Kidney (tissue), 14 donors: ENCODE results near the gene JAM3. TPM values are rescaled to one million over a fixed set of nuclear protein-coding genes. Genes with fewer than 3 reads are reported as not detected.

Source experiments
- DNase-seq, 5 donors: peaks; one replicate each; pipeline ENCODE4 v3.0.0-alpha.2; 2013 to 2020
- FAIRE-seq: peaks from 2 replicates; lab custom pipeline; 2012; peaks lifted over from hg19 to GRCh38; lab: Jason Lieb, UNC
- H3K27ac ChIP-seq, 2 donors: one replicate each; pipeline ENCODE4 v1.7.0; 2013; ENCODE audit warnings: low read depth in 2 of 2, low read length in 2 of 2, inconsistent platforms in 1 of 2
- H3K27me3 ChIP-seq: one replicate; pipeline ENCODE4 v1.7.1; 2013; ENCODE audit warnings: low read length, inconsistent platforms; ENCODE audit not compliant: control insufficient read depth, insufficient read depth
- H3K36me3 ChIP-seq, 3 donors: one replicate each; pipeline versions ENCODE4 v1.7.0 to v1.7.1; 2013; ENCODE audit warnings: low read length in 3 of 3, control low read depth in 1 of 3, inconsistent platforms in 1 of 3; ENCODE audit not compliant: insufficient read depth in 3 of 3, control insufficient read depth in 2 of 3
- H3K4me1 ChIP-seq, 3 donors: one replicate each; pipeline versions ENCODE4 v1.7.0 to v1.7.1; 2013; ENCODE audit warnings: low read length in 3 of 3, inconsistent platforms in 1 of 3, low read depth in 1 of 3; ENCODE audit not compliant: control insufficient read depth in 2 of 3, insufficient read depth in 2 of 3
- H3K4me3 ChIP-seq, 3 donors: one replicate each; pipeline versions ENCODE4 v1.7.0 to v1.8.1; 2013; ENCODE audit warnings: low read length in 3 of 3, control low read depth in 1 of 3, inconsistent platforms in 1 of 3
- H3K9ac ChIP-seq, 3 donors: one replicate each; pipeline versions ENCODE4 v1.7.0 to v1.7.1; 2013; ENCODE audit warnings: low read length in 3 of 3, control low read depth in 1 of 3, inconsistent platforms in 1 of 3
- H3K9me3 ChIP-seq, 3 donors: one replicate each; pipeline versions ENCODE4 v1.7.0 to v1.7.1; 2013; ENCODE audit warnings: low read length in 3 of 3, control low read depth in 1 of 3, inconsistent platforms in 1 of 3; ENCODE audit not compliant: control insufficient read depth in 2 of 3, insufficient read depth in 1 of 3
- CTCF ChIP-seq: IDR thresholded peaks from 3 replicates; pipeline ENCODE4 v1.5.1; 2012; ENCODE audit warnings: mild to moderate bottlenecking, moderate library complexity, borderline replicate concordance; ENCODE audit not compliant: insufficient read depth; ENCODE audit errors: extremely low read depth
- intact Hi-C: fragments of 100-400 bp; cut with DNase I; formaldehyde crosslinking; loops from one replicate; pipeline ENCODE4 v1.11.1; 2022
- polyA plus RNA-seq: library from polyadenylated mRNA; stranded (reverse); fragments of 350-450 nt; fragmentation: Illumina TruSeq; extraction: RNeasy Lipid Tissue Mini Kit (QIAGEN cat#74804); gene quantifications from one replicate; pipeline ENCODE4 v1.2.3, GENCODE V29; 2014; ENCODE audit warnings: low read depth, low replicate concordance; ENCODE audit not compliant: insufficient read depth
- total RNA-seq: library from RNA; stranded (reverse); fragmentation: NEBNext Ultra II Directional; extraction: Animal tissue kit (Norgen Biotek cat#: 25700); gene quantifications from one replicate; pipeline ENCODE4 v1.2.1, GENCODE V29; 2021
- donor health status: control.
- donor health status: control.
- donor health status: control.
- donor health status: control.
- donor health status: control.
- donor health status: DM: yes; HTN: yes; CAD: no.
- donor health status: Normal renal cell carcinoma (clear cell type).

JAM3 gene
- total and polyA plus RNA-seq, 2 donors from 2014 or later = 13.3 to 19.5 TPM

- intact Hi-C loops = no loop called here
These were observed 24.2 kb upstream of the JAM3 start for GRCh38 chr11:134044514-134045284.

GRCh38 chr11:134045799-134046635 lies 22.9 kb upstream of the JAM3 start:
- TF ChIP-seq CTCF = no peak
- H3K36me3 ChIP-seq = no peaks in the 10 kb centered on the region
- DNase-seq = peak in 4 of 5 donors; percentile 68 to 80 (median 73)
- H3K4me3 ChIP-seq = no peak overlapping the region
- no peak for FAIRE-seq
- peaks cover 0 to 4% (median 0%) of the 10 kb centered on the region in 3 donors for H3K4me1 ChIP-seq
- H3K27me3 ChIP-seq = no peaks in the 10 kb centered on the region
- H3K27ac ChIP-seq = no peak overlapping the region
- no peaks in the 10 kb centered on the region for H3K9me3 ChIP-seq
- intact Hi-C loops = no loop called here
- H3K9ac ChIP-seq = no peak overlapping the region

More at GRCh38 chr11:134044514-134045284, 24.2 kb upstream of the JAM3 start:
- H3K36me3 ChIP-seq = no peaks in the 10 kb centered on the region
- H3K4me1 ChIP-seq = peaks cover 0 to 3% (median 1%) of the 10 kb centered on the region in 3 donors
- H3K9me3 ChIP-seq = no peaks in the 10 kb centered on the region
- no peak overlapping the region for H3K4me3 ChIP-seq
- DNase-seq (no peak), FAIRE-seq (no peak)
- H3K27ac ChIP-seq = no peak overlapping the region
- no peak for TF ChIP-seq CTCF
- no peaks in the 10 kb centered on the region for H3K27me3 ChIP-seq
- no peak overlapping the region for H3K9ac ChIP-seq

GRCh38 chr11:134046681-134047449 lies 22.0 kb upstream of the JAM3 start:
- no peak for TF ChIP-seq CTCF
- DNase-seq = peak in 1 of 5 donors; percentile 28
- H3K36me3 ChIP-seq = no peaks in the 10 kb centered on the region
- no peak overlapping the region for H3K27ac ChIP-seq
- H3K4me1 ChIP-seq = peaks cover 0 to 4% (median 0%) of the 10 kb centered on the region in 3 donors
- H3K4me3 ChIP-seq = no peak overlapping the region
- H3K9me3 ChIP-seq = no peaks in the 10 kb centered on the region
- H3K27me3 ChIP-seq = no peaks in the 10 kb centered on the region
- H3K9ac ChIP-seq = no peak overlapping the region
- intact Hi-C loops = no loop called here
- FAIRE-seq = no peak
